Neural progenitor cell (in vitro differentiated cells): ENCODE measurements around the gene UBE2C. TPM values are rescaled to one million over a fixed set of nuclear protein-coding genes. Genes with fewer than 3 reads are reported as not detected.

Experiments
- DNase-seq: peaks from one replicate; pipeline ENCODE4 v3.0.0-alpha.2; 2016; ENCODE audit warnings: low spot score
- H2AFZ ChIP-seq: fragments of 200-600 bp; sonication (generic); replicated peaks from 2 replicates; pipeline ENCODE4 v1.6.1; 2016; ENCODE audit warnings: antibody characterized with exemption
- H3F3A ChIP-seq: fragments of 200-600 bp; sonication (generic); 2 replicates; pipeline ENCODE4 v1.6.1; 2016; ENCODE audit warnings: antibody characterized with exemption, low read depth
- H3K27ac ChIP-seq: fragments of 200-600 bp; sonication (generic); 2 replicates; pipeline ENCODE4 v1.5.1; 2016; ENCODE audit warnings: mild to moderate bottlenecking
- H3K27me3 ChIP-seq: fragments of 200-600 bp; sonication (generic); 2 replicates; pipeline ENCODE4 v1.6.1; 2016; ENCODE audit warnings: mild to moderate bottlenecking, moderate library complexity
- H3K36me3 ChIP-seq: fragments of 200-600 bp; sonication (generic); 2 replicates; pipeline ENCODE4 v1.5.1; 2016
- H3K4me1 ChIP-seq: fragments of 200-600 bp; sonication (generic); 2 replicates; pipeline ENCODE4 v1.6.1; 2016; ENCODE audit warnings: mixed run types
- H3K4me2 ChIP-seq: fragments of 200-600 bp; sonication (generic); 2 replicates; pipeline ENCODE4 v1.6.1; 2016
- H3K4me3 ChIP-seq: fragments of 200-600 bp; sonication (generic); 2 replicates; pipeline ENCODE4 v1.5.1; 2016
- H3K79me2 ChIP-seq: fragments of 200-600 bp; sonication (generic); 2 replicates; pipeline ENCODE4 v1.6.1; 2016; ENCODE audit warnings: low read depth
- H3K9ac ChIP-seq: fragments of 200-600 bp; sonication (generic); 2 replicates; pipeline ENCODE4 v1.6.1; 2016
- H3K9me3 ChIP-seq: fragments of 200-600 bp; sonication (generic); 2 replicates; pipeline ENCODE4 v1.5.1; 2016; ENCODE audit warnings: low read depth
- H4K20me1 ChIP-seq: fragments of 200-600 bp; sonication (generic); 2 replicates; pipeline ENCODE4 v1.6.1; 2016; ENCODE audit warnings: low read depth
- H3K27ac Mint-ChIP-seq: 3 replicates; pipeline ENCODE4 v1.8.0; 2021; ENCODE audit warnings: mixed read lengths
- H3K27me3 Mint-ChIP-seq: 2 replicates; pipeline ENCODE4 v1.8.0; 2022; ENCODE audit warnings: low read depth, mild to moderate bottlenecking, inconsistent platforms, moderate library complexity, mixed read lengths; ENCODE audit not compliant: insufficient read depth
- H3K36me3 Mint-ChIP-seq: 3 replicates; pipeline ENCODE4 v1.8.0; 2021; ENCODE audit warnings: mixed read lengths
- H3K4me1 Mint-ChIP-seq: 3 replicates; pipeline ENCODE4 v1.8.0; 2021; ENCODE audit warnings: mixed read lengths
- H3K4me3 Mint-ChIP-seq: 3 replicates; pipeline ENCODE4 v1.8.0; 2021; ENCODE audit warnings: mild to moderate bottlenecking, moderate library complexity, mixed read lengths
- H3K9me3 Mint-ChIP-seq: 3 replicates; pipeline ENCODE4 v1.8.0; 2020; ENCODE audit warnings: mixed read lengths
- CTCF ChIP-seq: fragments of 200-600 bp; sonication (generic); IDR thresholded peaks from 2 replicates; pipeline ENCODE4 v1.5.1; 2017; ENCODE audit warnings: antibody characterized with exemption, mild to moderate bottlenecking
- EZH2 ChIP-seq: fragments of 200-600 bp; sonication (generic); IDR thresholded peaks from 2 replicates; pipeline ENCODE4 v1.6.1; 2017; ENCODE audit warnings: antibody characterized with exemption, mild to moderate bottlenecking, moderate library complexity
- EZH2phosphoT487 ChIP-seq: fragments of 200-600 bp; sonication (generic); IDR thresholded peaks from 2 replicates; pipeline ENCODE4 v1.6.1; 2017; ENCODE audit warnings: antibody characterized with exemption
- total RNA-seq: library from RNA; depleted of rRNA; stranded (reverse); fragments of >200 nt; gene quantifications from 2 replicates; pipeline ENCODE4 v1.2.3, GENCODE V29; 2015; ENCODE audit warnings: low replicate concordance

The UBE2C gene
- total RNA-seq, 1 donor from 2014 or later, result 325 TPM

GRCh38 chr20:45852326-45852725 is 39.9 kb downstream of the UBE2C start:
- H3K4me3 Mint-ChIP-seq, result no peak overlapping the region
- no peak overlapping the region for H3K27ac Mint-ChIP-seq

DNA sequence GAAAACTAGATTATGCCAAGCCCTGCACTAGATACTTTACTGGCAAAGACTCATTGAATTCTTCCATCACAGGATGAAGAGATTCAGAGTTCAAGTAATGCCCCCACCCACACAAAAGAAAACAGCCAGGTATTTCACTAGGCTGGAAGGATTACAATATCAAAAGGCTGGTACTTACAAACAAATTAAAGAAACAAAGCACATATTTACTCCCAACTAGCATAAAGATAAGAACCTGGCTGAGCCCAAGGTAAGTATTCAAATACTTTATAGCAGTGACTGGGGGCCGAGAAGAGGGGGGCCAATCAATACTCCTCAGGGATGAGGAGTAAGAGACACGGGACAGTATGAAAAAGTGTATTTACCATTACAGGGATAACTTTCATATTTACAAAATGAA is 41.0 kb downstream of the UBE2C start:
- no peak overlapping the region for H3K9ac ChIP-seq
- no peak overlapping the region for H3K4me2 ChIP-seq
- Mint-ChIP-seq H3K4me3 (no peak overlapping the region), H3K27ac (no peak overlapping the region), H3K36me3 (no peaks in the 10 kb centered on the region), H3K4me1 (peaks cover 22% of the 10 kb centered on the region), H3K9me3 (no peaks in the 10 kb centered on the region), H3K27me3 (no peaks in the 10 kb centered on the region)
- no peaks in the 10 kb centered on the region for H4K20me1 ChIP-seq
- H3K36me3 ChIP-seq, result no peaks in the 10 kb centered on the region
- H3K27me3 ChIP-seq, result no peaks in the 10 kb centered on the region
- no peak overlapping the region for H2AFZ ChIP-seq
- H3K27ac ChIP-seq, result no peak overlapping the region
- peaks cover 12% of the 10 kb centered on the region for H3K79me2 ChIP-seq
- H3K4me1 ChIP-seq, result no peaks in the 10 kb centered on the region
- H3F3A ChIP-seq, result no peaks in the 10 kb centered on the region
- H3K4me3 ChIP-seq, result no peak overlapping the region
- DNase-seq, result no peak
- no peak for TF ChIP-seq CTCF
- no peak for TF ChIP-seq EZH2phosphoT487
- TF ChIP-seq EZH2, result no peak
- H3K9me3 ChIP-seq, result no peaks in the 10 kb centered on the region

More at GRCh38 chr20:45852326-45852725, 39.9 kb downstream of the UBE2C start:
- Histone ChIP-seq H3F3A (no peaks in the 10 kb centered on the region), H3K36me3 (no peaks in the 10 kb centered on the region), H3K27me3 (no peaks in the 10 kb centered on the region), H3K27ac (no peak overlapping the region), H3K4me3 (no peak overlapping the region), H3K9me3 (no peaks in the 10 kb centered on the region), H3K4me1 (no peaks in the 10 kb centered on the region), H3K79me2 (peaks cover 12% of the 10 kb centered on the region), H4K20me1 (no peaks in the 10 kb centered on the region), H2AFZ (no peak overlapping the region), H3K4me2 (no peak overlapping the region), H3K9ac (no peak overlapping the region)
- Mint-ChIP-seq H3K4me1 (peaks cover 12% of the 10 kb centered on the region), H3K27me3 (no peaks in the 10 kb centered on the region), H3K9me3 (no peaks in the 10 kb centered on the region), H3K36me3 (no peaks in the 10 kb centered on the region)
- DNase-seq, result no peak
- no peak for TF ChIP-seq CTCF
- no peak for TF ChIP-seq EZH2
- TF ChIP-seq EZH2phosphoT487, result no peak

GRCh38 chr20:45857114-45857881 is 44.9 kb downstream of the UBE2C start, which contains the start of the genes ACOT8 and ZSWIM3:
Gene ACOT8 (minus strand): TSS chr20:45857392. CDS start chr20:45857315, 77 bp downstream.
Gene ZSWIM3 (plus strand): TSS chr20:45857614. CDS start chr20:45857826, 212 bp downstream.
- H4K20me1 ChIP-seq, result no peaks in the 10 kb centered on the region
- Mint-ChIP-seq H3K9me3 (no peaks in the 10 kb centered on the region), H3K36me3 (no peaks in the 10 kb centered on the region), H3K27me3 (peaks cover 2% of the 10 kb centered on the region), H3K4me3 (peak within 1 kb of the TSS; percentile 91), H3K27ac (peak within 1 kb of the TSS; percentile 50), H3K4me1 (peaks cover 25% of the 10 kb centered on the region)
- H3K27me3 ChIP-seq, result no peaks in the 10 kb centered on the region
- peak within 1 kb of the TSS; percentile 91 for H3K4me2 ChIP-seq
- H3F3A ChIP-seq, result no peaks in the 10 kb centered on the region
- peaks cover 12% of the 10 kb centered on the region for H3K79me2 ChIP-seq
- no peaks in the 10 kb centered on the region for H3K9me3 ChIP-seq
- TF ChIP-seq CTCF, result no peak
- TF ChIP-seq EZH2, result no peak
- TF ChIP-seq EZH2phosphoT487, result no peak
- H3K4me1 ChIP-seq, result no peaks in the 10 kb centered on the region
- H3K36me3 ChIP-seq, result no peaks in the 10 kb centered on the region
- H3K27ac ChIP-seq, result no peak within 1 kb of the TSS
- peak; percentile 100 for DNase-seq
- peak within 1 kb of the TSS; percentile 85 for H2AFZ ChIP-seq
- H3K9ac ChIP-seq, result peak within 1 kb of the TSS; percentile 66
- H3K4me3 ChIP-seq, result peak within 1 kb of the TSS; percentile 79
